GM21360 (cell line): Measurements from ENCODE around the gene TAS2R50.

Source experiments
- ATAC-seq: cut with Tn5 transposase; IDR thresholded peaks from one replicate; pipeline ENCODE4 v1.9.1; 2021; ENCODE audit warnings: mild to moderate bottlenecking, moderate library complexity; ENCODE audit not compliant: unreplicated experiment

TAS2R50 gene, protein sequence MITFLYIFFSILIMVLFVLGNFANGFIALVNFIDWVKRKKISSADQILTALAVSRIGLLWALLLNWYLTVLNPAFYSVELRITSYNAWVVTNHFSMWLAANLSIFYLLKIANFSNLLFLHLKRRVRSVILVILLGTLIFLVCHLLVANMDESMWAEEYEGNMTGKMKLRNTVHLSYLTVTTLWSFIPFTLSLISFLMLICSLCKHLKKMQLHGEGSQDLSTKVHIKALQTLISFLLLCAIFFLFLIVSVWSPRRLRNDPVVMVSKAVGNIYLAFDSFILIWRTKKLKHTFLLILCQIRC

GRCh38 chr12:10986812-10987211 lies at the start of gene TAS2R50:
TSS of gene TAS2R50 (minus strand) at chr12:10986912. CDS start at chr12:10986860, 52 bp downstream.
- no peak for ATAC-seq

DNA sequence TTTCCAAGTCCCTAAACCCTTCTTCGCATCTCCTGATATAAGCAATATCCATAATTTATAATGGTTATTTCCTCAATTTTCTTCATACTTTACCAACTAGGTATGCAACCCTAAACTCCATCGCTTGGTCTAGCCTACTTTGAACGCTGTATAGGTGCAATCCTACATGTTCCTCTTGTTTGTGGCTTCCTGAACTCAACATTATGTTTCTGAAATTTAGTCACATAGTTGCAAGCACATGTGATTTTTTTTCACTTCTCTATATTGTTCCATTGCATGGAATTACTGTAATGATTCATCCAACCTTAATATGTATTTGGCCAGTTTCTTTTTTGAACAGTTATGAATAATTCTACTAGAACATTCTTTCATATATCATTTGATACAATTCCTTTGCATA lies 47.2 kb upstream of the TAS2R50 start:
- peak; percentile 57 for ATAC-seq

DNA sequence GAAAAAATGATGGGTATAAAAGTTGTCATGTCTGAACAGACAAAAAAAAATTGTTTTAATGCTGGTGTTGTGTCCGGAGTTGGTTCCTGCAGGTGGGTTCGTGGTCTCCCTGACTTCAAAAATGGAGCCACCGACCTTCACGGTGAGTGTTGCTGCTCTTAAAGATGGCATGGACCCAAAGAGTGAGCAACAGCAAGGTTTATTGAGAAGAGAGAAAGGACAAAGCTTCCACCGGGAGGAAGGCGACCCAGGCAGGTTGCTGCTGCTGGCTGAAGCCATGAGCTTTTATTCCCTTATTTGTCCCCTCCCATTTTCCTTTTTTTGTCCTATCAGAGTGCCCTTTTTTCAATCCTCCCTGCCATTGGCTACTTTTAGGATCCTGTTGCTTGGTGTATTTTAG lies 44.6 kb upstream of the TAS2R50 start, which contains the start of gene TAS2R31:
Gene TAS2R31 (minus strand): TSS at position 101 of the 400 bp plus-strand sequence. CDS start 72 bp downstream, at position 29.
- ATAC-seq, result no peak

DNA sequence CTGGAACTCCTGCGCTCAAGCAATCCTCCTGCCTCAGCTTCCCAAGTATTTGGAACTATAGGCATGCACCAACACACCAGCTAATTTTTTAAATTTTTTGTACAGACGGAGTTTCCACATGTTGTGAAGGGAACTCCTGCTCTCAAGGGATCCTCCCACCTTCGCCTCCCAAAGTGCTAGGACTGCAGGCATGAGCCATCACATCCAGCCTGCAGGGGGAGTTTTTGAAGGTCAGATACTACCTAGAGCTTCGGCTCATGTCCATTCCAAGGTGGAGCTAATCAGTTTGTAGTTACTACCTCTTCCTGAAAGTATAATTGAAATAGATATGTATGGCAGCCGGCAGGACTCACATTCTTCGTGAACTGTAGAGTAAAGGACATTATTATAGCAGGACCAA lies 39.4 kb upstream of the TAS2R50 start:
- no peak for ATAC-seq

- ATAC-seq, result no peak
Observed at GRCh38 chr12:11023387-11023786, 36.7 kb upstream of the TAS2R50 start.

DNA sequence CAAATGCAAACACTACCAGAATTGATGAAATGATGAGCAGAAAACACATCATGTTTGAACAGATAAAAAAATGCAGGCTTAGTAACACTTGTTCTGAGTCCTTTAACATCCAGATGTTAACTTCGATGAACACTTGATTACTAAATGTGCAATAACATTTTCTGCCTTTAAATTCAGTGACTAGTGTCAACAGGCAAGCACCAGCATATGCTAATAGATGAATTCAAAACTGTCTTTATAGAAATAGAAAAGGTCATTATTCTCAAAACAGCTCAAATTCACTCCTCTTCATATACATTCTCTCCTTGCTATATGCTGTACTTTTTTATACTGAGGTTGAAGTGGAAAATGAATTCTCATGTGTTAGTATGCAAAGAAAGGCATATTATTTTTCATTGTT lies 35.8 kb upstream of the TAS2R50 start, which contains the start of gene TAS2R19:
Gene TAS2R19 (minus strand): TSS at position 101 of the 400 bp plus-strand sequence. CDS start 49 bp downstream, at position 52.
- no peak for ATAC-seq

GRCh38 chr12:11016937-11017336 lies 30.2 kb upstream of the TAS2R50 start:
- no peak for ATAC-seq

DNA sequence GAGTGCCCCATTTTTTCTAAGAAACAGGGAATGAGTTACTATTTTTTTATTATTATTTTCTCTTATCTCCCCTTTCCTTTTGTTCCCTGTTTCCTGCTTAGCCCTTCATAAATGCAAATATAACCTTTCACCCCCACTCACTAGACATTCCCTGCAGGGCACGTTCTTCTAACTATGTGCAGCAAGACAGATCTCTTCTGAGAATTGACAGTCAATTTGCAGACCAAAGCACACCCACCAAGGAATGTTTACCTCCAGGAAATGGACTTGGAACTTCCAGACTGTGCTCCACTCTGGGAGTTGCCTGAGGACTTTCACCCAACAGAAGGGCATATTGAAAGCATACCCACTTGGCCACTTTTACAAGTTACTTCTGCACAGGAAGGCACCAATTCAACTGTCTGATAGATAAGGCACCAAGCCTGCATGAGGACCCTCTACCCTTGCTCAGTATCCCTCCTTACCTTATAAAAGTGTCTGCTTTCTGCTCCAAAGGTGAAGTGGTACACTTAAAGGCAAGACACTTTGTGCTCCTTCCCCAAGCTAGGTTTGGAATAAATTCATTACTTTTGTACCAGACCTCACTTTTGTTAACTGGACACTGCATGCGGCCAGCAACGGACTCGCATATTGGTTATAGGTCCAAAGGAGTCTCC lies 29.2 kb upstream of the TAS2R50 start:
- ATAC-seq, result no peak

- no peak for ATAC-seq
Observed at GRCh38 chr12:11014234-11014633, 27.5 kb upstream of the TAS2R50 start.

GRCh38 chr12:11007608-11008007 lies 20.9 kb upstream of the TAS2R50 start:
- no peak for ATAC-seq

DNA sequence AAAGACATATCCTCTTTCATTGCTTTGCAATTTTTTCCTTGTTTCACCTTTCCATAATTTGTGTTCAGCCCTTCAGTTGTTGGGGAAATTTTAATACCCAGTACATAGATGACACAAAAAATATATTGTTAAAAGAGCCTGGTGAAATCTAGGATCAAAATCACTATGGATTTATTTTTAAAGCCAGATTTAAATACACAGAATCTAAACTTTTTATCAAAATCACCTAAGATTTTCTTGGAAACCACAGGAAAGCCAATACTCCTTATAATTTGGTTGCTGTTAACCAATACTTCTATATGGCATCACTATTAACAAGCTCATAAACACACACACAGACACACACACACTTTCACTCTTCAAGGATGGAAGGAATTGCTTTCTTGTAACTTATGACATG lies 11.5 kb upstream of the TAS2R50 start, which contains the start of gene TAS2R20:
Gene TAS2R20 (minus strand): TSS at position 101 of the 400 bp plus-strand sequence. CDS start 429 bp downstream, outside the sequence.
- ATAC-seq, result no peak

- no peak for ATAC-seq
Observed at GRCh38 chr12:10994307-10994706, 7.6 kb upstream of the TAS2R50 start.

DNA sequence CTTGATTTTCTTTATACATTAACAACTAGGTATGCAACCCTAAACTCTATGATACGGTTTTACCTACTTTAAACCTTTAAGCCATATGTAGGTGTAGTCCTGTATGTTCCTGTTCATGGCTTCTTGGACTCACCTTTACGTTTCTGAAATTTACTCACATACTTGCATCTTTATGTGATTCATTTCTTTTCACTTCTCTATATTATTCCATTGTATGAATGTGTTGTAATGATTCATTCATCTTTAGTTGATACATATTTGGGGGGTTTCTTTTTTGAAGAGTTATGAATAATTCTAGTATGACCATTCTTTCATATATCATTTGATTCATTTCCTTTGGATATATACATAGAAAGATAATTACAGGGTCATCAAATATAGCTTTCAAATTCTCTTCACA lies 2.4 kb upstream of the TAS2R50 start:
- ATAC-seq, result no peak

- no peak for ATAC-seq
Observed at GRCh38 chr12:10982244-10982643, 4.5 kb downstream of the TAS2R50 start.

DNA sequence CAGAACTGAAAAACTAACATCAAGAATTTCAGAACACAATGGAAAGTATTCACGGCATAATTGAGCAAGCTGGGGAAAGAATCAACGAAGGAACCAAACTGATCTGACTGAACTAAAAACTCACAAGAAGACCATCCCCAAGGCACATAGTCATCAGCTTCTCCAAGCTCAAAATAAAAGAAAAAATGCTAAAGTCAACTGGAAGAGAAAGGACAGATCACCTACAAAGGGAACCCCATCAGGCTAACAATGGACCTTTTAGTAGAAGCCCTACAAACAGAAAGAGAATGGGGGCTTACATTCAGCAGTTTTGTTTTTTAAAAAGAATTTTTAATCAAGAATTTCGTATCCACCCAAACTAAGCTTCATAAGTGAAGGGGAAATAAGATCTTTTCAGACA lies 11.7 kb downstream of the TAS2R50 start:
- ATAC-seq, result no peak

GRCh38 chr12:10968765-10969456 lies 17.8 kb downstream of the TAS2R50 start:
- ATAC-seq, result no peak

- ATAC-seq, result no peak
Observed at GRCh38 chr12:10967409-10967808, 19.3 kb downstream of the TAS2R50 start.

DNA sequence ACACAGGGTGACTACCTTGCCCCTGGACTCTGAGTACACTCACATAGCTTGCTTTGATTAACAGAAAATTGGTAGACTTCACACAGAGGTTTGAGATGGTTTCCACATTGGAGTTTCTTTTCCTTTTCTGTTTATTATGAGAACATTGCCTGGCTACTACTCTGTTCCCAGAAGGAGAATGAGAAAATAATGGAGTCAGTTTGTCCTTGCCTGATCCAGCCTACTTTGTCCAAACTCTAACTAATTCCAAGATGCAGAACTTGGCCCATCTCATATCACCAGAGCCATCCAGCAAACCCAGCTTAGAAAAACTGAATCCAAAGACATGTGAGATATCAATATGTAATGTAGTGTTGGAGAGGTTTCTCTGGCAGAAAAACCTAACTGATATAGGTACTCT lies 20.4 kb downstream of the TAS2R50 start:
- ATAC-seq, result no peak

DNA sequence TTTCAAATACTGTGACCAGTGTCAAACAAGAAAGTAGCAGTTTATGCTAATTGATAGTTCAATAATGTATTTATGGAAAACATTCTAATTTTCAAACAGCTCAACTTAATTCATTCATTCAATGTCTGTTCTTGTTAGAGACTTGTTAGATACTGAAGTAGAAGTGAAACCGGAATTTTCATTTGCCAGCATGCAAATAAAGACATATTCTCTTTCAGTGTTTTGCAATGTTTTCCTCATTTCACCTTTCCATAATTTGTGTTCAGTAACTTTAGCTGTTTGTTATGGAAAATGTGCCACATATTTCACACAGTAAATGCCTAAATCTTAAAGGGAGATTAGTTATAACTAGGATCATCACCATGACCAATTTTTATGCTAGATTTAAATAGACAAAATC lies 21.2 kb downstream of the TAS2R50 start:
- ATAC-seq, result no peak

DNA sequence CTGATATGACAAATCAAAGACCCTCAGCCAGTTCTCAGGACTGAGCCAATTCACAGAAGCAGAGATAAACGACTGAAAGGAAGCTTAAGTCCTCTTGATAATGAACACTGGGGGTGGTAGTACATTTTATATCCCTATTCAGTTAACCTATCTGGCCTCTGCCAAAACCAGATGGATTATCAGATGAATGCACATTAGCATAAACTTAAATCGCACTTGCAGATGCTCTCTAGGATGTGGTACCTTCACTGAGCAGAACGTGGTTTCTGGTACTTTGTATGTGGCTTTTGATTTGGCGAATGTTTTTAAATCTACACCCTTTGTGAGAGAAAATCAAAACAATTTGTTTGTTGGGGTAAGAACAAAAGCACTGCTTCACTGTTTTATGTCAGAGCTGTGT lies 26.5 kb downstream of the TAS2R50 start:
- ATAC-seq, result no peak

- no peak for ATAC-seq
Observed at GRCh38 chr12:10959804-10960203, 26.9 kb downstream of the TAS2R50 start.

DNA sequence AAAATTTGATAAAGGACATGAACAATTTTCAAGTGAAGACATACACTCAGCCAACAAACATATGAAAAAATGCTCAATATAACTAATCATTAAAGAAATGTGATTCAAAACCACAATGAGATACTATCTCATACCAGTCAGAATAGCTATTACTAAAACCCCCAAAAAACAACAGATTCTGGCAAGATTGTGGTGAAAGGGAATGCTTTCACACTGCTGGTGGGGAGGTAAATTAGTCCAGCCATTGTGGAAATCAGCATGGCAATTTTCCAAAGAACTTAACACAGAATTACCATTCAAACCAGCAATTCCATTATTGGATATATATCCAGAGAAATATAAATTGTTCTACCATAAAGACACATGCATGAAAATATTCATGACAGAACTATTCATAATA lies 29.0 kb downstream of the TAS2R50 start:
- ATAC-seq, result no peak
